ENCODE results near the gene AP3B1.

GRCh38 chr5:78132507-78132906 is 162.0 kb downstream of the AP3B1 start:
- TF ChIP-seq CTCF (conservative IDR thresholded peaks at IDR 0.05; ENCODE audit: low read length) (no peak), EZH2phosphoT487 (IDR thresholded peaks at IDR 0.05; ENCODE audit: borderline replicate concordance, low read depth, low read length) (no peak)

Data from OCI-LY7 (cell line).